ENCODE data around the gene COPZ2. TPM values are rescaled to one million over a fixed set of nuclear protein-coding genes. Genes with fewer than 3 reads are reported as not detected.

Gene COPZ2
- total and polyA plus RNA-seq, 9 of the 15 experiments (the other 6 are each of a cell fraction or from before 2014, with no cell fraction given): 0.22 to 0.49 TPM; not detected in 7

DNA sequence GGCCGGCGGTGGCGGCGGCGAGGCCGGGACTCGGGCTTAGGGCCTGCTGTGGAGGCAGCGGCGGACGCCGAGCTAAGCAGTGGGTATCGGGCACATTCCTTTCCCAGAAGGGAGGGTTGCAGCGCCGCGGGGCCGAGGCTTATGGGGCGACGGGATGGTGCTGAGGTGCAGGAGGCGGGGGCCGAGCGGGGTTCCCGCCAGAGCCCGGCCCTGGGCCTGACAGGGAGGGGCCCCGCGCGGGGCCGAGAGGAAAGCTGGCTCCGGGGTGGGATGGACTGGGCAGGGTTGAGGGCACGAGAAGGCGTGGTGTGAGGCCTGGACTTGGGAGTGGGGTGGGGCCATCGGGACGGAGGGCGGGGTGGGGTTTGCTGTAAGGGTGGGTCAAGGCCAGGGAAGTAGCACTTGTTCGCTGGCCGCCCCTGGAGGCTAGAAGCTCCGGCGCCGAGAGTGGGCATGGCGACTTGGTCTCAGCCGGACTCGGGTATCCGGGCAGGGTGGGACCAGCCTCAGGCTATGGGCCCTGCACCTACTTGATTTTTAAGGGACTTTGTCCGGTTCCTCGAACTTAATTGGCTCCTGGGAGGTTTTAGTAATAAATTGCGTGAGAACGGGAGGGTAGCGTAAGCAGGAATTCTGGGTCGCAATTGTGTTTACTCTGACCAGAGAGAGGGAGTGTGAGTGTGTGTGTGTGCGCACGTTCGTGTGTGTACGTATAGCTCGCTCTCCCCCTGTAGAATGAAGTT is 11.0 kb upstream of the COPZ2 start (continued):
- no peak for TF ChIP-seq CUX1 (CRISPR knock-in tag; IDR thresholded peaks at IDR 0.05)
- TF ChIP-seq ZZZ3 (IDR thresholded peaks at IDR 0.05): peak; percentile 65; the same call in 1 of the 2 replicates
- TF ChIP-seq FOS (IDR thresholded peaks at IDR 0.05; ENCODE audit: extremely low read depth, insufficient read length): no peak
- peak; percentile 27 for TF ChIP-seq BRD9 (IDR thresholded peaks at IDR 0.05; ENCODE audit: low read depth, partially characterized antibody)
- TF ChIP-seq REST (IDR thresholded peaks at IDR 0.05; ENCODE audit: borderline replicate concordance): peak; percentile 19; the same call in 1 of the 2 replicates
- no peak for TF ChIP-seq REST (CRISPR knock-in tag; IDR thresholded peaks at IDR 0.05; ENCODE audit: low read depth)
- 0 out of 2 replicates have a peak, but pooled peaks have one; percentile 6 for TF ChIP-seq GTF2E2 (tag; IDR thresholded peaks at IDR 0.05)
- no peak for TF ChIP-seq FOXM1 (IDR thresholded peaks at IDR 0.05; ENCODE audit: low read depth)
- peak; percentile 53; the same call in 1 of the 2 replicates for TF ChIP-seq FOXM1 (CRISPR knock-in tag; IDR thresholded peaks at IDR 0.05; ENCODE audit: low read depth)
- TF ChIP-seq KLF16 (IDR thresholded peaks at IDR 0.05): no peak
- peak; percentile 68 for TF ChIP-seq EGR1 (conservative IDR thresholded peaks at IDR 0.05)
- TF ChIP-seq NCOR1 (IDR thresholded peaks at IDR 0.05): peak; percentile 32; the same call in 1 of the 2 replicates
- TF ChIP-seq GATAD2A (IDR thresholded peaks at IDR 0.05): 0 out of 2 replicates have a peak, but pooled peaks have one; percentile 51
- 0 out of 2 replicates have a peak, but pooled peaks have one; percentile 16 for TF ChIP-seq ZNF830 (CRISPR knock-in tag; IDR thresholded peaks at IDR 0.05)
- TF ChIP-seq PPARD (CRISPR knock-in tag; IDR thresholded peaks at IDR 0.05): no peak
- no peak for TF ChIP-seq ZNF75A (CRISPR knock-in tag; IDR thresholded peaks at IDR 0.05)
- TF ChIP-seq NFATC3 (IDR thresholded peaks at IDR 0.05): no peak

All from K562 (cell line).